Measurements from ENCODE around the gene GALNT13.

Gene GALNT13
- 0 to 0.07 reads per million in 2 donors for total RNA-seq

DNA sequence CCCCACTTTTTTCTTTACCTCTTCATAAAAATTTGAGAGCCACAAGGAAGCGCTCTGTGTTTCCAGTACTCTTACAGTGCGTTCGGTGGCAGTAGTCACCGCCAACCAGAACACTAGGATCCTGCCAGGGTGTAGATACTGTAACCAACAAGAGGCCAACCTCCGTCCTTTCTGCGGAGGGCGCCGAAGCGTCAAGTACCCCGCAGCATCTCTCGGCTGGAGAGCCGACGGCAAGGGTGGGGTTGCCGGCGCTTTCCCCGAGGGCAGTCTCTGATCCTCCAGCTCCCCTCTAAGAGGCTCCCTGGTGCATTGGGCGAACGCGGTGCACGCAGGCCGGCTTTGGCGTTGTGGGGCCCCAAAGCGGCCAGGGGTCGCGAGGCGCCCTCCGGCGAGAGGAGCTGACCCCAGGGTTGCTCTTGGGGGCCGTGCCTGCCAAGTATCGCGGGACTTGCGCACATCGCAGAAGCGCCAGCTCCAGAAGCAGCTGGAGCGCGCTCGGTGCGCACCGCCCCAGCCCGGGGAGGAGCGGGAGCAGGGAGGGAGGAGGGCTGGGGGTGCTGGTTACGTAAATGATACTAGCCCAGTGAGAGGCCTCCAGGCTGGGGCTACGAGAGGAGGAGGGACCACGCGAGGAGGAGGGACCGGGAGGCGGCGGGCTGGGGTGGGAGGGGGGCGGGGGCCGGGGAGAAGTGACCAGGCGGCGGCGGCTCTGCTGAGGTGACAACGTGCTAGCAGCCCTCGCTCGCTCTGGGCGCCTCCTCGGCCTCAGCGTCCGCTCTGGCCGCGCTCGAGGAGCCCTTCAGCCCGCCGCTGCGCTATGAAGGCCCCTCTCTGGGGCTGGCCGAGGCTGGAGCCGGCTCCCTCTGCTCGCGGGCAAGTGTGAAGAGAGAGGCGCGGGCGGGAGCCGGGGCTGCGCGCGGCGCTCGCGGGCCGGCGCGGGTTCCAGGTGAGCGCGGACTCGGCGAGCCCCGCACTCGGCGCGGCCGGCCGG is at the start of gene GALNT13:
Gene GALNT13, plus strand, starts transcription at position 692 of the 991 bp plus-strand sequence.
- no peak for DNase-seq

DNA sequence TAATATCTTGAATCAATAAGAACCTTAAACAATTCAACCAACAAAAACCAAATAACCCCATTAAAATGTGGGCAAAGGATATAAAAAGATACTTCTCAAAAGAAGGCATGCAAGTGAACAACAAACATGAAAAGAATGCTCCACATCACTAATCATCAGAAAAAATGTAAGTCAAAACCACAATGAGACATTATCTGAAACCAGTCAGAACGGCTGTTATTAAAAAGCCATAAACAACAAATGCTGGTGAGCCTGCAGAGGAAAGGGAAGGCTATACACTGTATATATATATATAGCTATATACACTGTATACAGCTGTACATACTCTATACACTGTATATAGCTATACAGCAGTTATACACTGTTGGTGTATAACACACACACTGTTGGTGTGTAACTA is 47.8 kb upstream of the GALNT13 start:
- DNase-seq = no peak

DNA sequence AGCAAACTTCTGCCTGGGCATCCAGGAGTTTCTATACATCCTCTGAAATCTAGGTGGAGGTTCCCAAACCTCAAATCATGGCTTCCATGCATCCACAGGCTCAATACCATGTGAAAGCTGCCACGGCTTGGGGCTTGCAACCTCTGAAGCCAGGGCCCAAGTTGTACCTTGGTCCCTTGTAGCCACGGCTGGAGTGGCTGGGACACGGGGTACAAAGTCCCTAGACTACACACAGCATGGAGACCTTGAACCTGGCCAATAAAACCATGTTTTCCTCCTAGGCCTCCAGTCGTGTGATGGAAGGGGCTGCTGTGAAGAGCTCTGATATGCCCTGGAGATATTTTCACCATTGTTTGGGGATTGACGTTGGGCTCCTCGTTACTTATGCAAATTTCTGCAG is 43.4 kb upstream of the GALNT13 start:
- no peak for DNase-seq

DNA sequence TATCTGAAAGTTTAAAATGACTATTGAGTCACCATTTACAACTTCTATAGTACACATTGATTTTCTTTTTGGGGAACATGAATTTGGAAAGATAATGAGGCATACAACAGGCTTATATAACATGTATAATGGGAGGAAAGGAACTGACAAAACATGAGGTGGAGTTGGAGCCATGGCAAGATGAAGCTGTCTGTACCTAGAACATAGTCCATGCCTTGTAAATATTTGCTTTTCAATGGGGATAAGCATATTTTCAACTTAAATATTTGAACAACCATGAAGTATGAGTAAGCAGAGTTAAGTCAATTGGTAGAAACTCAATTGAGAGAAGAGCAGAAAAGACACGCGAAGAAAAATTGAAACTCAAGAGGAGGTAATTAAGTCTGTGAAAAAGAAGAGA is 37.1 kb upstream of the GALNT13 start:
- no peak for DNase-seq

DNA sequence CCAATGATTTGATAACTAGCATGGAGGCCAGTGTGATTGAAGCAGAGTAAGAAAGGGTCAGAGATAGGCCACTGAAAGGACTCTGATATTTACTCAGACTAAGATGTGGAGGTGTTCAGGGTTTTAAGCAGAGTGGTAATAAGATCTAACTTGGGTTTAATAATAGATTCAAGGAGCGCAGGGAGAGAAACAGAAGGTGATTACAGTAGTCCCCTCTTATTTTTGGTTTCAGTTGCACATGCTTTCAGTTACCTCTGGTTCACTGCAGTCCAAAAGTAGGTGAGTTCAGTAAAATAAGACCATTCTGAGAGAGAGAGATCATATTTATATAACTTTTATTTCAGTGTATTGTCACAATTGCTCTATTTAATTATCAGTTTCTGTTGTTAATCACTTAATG is 13.5 kb upstream of the GALNT13 start:
- DNase-seq = no peak

DNA sequence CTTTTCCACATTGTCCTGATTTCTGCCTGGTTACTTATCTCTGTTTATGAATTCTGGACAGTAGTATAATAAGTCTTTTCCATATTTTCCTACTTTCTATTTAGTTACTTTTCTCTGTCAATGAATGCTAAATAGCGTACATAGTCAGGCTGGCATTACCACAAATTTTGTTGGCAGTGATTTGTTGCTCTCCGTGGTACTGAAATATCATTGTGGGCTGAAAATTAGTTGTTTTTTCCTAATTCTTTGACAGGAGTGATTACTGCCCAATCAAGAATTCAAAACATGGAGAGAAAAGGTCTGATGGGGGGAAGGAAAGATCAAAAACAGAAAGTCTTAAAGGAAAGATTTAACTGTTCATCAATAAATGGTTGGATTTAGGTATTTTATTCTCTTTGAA is 7.7 kb upstream of the GALNT13 start:
- DNase-seq = no peak

DNA sequence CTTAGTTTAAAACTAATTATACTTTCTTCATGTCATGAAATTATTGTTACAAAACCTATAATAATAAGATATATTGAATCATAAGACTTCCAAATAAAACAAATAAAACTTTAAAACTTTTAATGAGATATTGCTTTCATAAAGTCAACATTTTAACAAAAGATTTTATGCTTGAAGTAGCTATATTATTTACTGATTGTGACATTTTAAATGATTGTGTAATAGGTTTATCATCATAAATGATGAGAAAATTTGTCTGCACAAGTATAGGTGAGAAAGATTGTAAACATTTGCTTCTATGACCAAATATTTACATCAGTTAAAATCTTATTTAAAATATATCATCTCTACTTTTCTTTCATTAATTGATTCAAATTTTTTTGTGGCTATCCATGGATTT is 5.1 kb upstream of the GALNT13 start:
- no peak for DNase-seq

DNA sequence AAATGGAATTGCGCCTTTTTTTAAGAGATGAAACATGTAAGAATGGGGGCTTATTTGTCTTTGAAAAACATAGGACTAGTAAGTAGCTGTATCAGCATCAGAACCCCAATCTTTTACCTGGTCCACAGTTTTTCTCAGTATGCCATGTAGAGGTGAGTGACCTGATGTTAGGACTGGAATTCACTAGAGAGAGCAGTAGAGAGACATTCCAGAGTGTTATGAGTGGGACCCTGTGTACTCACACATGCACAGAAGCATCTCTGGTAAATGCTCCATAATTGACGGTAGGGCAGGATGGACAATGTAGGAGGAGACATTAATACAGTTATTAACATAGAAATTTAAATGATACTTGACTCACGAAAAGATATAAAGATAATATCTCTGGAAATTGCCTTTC is 1.4 kb upstream of the GALNT13 start:
- DNase-seq = no peak

DNA sequence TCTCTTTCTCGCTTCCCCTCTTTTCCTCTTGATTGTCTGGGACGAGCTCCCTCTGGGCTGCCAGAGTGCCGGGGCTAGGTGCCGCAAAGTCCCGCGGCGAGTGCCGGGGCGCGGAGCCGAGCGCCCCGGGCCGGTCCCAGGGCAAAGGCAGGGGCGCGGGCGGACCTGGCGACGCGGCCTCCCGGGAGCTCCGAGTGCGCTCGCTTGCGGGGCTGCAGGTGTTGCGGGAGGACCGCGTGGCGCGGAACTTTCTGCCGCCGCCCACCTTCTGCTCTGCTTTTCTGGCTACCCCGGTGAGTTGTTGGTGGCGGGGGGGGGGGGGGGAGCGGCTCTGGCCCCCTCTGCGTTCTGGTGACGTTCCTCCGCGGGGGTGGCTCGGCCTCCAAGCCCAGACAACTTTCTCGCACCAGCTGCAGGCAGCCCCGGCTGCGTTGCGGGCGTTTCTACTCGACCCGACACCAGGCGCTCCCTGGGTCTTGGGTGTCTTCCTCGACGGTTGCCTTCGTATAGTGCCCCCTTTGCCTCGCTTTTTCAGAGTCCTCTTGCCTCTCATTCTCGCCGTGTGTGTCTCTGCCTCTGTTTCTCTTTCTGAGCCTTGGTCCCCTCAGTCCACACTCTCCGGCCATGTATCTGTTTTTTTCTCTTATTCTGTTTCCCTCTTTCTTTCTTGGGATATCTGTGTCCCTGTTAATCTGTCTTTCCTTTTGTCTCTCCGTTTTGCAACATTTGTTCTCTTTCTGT is 759 bp downstream of the GALNT13 start:
- DNase-seq = no peak

DNA sequence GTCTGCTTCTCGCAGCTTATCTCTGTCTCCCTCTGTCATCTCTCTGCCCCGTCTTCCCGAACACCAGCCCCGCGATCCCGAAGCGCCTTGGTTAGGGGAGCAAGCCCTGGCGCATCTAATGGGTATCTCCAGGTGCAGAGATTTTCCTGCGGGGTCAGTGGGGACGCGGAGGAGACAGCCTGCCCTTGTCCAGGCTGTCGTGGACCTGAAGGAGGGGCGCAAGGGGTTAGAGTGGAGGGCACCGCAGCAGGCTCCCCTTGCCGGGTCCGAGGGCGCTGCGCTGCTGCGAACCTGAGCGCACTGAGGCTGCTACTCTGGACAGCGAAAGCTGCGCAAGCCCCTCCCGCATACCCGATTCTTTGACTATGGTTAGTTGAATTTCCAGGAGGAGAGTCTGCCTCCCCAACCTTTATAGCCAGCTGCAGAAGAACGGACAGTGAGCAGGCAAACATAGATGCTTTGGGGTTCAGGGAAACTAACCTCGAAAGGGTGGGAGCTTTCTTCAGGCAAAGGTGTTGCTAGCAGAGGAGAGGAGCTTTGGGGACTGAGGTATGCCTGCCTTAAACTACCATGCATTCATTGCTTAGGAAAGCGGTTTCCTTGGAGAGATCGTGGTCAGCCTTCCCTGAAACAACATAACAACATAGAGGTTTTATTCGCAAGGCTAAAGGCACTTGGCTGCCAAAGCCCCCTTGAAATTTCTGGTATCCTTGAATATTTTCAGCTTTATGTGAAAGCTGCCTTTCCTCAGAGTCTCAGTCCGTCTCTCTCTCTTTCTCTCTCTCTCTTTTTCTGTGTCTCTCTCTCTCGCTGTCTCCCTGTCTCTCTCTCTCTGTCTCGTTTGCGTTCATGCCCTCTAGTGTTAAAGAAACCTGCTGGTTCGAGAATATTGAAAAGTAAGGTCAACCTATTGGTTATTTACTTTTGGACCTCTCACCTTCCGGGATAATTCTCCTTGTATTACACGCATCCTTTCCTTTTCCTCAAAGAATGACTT is 1.6 kb downstream of the GALNT13 start:
- DNase-seq = no peak

DNA sequence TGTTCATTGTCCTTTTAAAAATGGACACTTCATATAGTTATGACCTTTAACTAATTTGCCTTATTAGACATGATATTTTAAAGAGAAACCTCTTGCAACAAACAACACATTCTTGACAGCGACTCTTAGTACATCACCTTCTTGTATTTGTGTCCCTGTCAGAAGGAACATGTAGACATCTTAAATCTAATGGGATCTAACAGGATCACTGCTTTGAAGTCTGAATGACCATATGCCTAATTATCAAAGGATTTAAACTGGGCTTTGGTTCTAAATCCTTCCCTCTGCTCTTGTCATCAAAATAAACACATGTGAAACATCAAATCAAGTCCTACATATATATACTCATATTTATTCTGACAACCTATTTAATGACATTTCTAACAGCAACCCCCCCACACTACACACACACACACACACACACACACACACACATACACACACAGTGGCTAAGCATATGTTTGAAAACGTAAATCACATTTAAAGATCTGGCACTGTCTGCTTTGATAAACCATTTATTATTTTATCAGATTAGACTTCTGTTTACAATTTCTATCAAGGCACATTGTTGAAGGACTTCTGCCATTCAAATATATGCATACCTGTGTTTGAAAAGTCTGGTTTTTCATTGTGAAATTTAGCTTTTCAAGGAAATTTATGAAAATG is 4.2 kb downstream of the GALNT13 start:
- DNase-seq = no peak

DNA sequence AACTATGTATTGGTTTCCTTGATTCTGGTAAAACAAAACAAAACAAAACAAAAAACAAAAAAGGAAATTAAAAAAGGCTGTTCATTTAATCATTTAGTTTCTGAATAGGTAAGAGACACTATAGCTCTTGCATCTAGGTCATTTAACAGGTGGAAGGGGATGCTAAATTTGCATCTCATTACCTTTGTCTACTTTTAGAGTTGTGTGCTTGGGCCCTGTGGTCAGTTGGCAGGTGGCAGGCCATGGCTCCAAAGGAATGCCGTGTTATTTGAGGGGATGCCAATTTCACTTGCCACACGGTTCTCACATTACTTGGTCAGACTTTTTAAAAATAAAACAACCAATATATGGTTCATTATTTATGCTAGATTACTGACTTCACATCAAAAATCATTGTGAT is 9.2 kb downstream of the GALNT13 start:
- DNase-seq = no peak

DNA sequence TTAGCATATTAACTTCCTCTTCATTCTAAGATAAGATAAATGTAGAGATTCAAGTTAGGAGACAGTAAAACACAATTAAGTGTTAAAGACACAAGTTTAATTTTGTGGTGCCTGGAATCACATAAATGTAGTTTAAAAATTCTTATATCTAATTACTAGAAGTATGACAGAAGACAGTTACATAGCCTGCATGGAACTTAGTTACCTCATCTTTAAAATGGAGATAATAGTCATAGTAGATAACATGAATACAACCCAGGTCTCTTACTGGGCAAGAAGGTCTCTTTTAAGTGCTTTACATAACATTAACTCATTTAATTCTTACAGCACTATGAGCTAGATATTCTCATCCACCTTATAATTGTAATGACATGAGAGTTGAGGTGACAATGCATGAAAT is 15.1 kb downstream of the GALNT13 start:
- no peak for DNase-seq

DNA sequence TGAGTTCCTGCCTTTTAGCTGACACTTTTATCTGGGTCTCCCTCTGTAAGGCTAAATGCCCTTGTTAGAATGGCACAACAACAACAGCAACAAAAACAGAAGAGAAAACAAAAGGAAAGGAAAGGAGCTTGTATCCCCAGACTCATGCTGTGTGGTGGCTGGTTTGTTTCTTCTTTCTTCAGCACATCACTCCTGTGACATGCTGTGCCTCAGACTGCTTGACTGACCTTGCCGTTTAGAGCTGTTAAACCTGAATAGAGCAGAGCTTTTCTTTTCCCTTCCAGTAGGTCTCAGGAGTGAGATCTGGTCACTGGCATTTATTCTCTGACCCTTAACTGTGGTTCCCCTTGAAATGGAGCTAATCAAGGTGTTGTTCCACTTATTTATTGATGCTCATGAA is 18.9 kb downstream of the GALNT13 start:
- no peak for DNase-seq

DNA sequence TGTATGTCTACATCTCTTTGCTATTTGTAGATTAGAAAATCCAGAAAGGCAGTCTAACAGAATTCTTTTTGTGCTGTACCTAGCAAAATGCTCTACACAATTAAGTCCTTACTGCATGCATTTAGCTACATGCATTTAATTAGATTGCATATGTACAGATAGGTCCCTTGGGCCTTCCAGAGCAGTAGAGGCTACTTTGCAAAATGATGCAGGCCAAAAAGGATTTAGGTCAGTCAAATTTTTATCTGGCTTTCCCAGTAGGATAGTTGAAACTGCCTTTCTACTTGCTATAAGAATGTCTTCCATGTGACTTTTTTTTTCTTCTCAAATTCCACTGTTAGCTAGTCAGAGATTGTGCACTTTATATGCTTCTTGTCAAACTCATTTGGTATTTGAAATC is 19.3 kb downstream of the GALNT13 start:
- no peak for DNase-seq

DNA sequence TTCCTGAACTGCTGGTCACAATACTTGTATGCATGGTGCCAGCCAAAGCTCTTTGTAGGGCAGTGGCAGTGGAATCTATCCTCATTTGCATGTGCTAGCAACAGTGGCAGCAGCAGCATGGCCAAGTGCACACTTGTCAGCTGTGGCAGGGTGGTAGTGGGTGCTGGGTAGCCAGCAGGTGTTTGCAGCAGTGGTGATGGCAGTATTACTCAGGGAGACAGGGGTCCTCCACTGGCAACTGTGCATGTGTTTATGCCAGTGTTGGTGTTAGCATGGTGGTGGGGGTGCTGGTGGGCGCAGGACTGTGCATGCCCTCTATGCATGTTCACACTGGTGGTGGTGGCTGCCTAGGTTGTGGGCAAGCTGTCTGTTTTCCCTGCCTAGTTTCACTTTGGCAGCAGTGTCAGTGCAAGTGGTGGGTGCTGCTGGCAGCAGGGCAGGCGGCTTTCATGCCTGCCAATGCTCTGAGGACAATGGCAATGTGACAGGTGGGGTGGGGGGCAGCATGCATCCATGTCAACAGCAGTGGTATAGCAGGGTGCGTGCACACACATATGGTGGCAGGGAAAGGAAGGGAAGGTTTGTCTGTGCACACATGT is 41.2 kb downstream of the GALNT13 start:
- DNase-seq = no peak

DNA sequence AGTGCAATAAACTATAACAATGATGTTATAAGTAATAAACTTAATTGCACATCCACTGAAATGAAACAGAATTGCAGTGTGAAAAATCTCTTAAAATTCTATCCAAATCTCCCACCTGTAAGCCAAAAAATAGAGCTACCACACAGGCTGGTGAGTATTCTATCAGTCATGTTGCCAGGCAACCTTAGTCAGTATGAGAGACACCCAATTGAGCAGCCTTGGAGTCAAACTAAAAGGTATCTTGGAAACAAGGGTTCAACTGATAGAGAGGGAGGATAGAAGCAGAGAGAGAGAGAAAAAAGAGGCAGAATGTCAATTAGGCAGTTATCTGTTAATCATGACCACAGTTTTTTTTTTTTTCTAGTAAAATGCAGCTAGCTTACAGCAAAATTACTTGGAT is 45.8 kb downstream of the GALNT13 start:
- no peak for DNase-seq

DNA sequence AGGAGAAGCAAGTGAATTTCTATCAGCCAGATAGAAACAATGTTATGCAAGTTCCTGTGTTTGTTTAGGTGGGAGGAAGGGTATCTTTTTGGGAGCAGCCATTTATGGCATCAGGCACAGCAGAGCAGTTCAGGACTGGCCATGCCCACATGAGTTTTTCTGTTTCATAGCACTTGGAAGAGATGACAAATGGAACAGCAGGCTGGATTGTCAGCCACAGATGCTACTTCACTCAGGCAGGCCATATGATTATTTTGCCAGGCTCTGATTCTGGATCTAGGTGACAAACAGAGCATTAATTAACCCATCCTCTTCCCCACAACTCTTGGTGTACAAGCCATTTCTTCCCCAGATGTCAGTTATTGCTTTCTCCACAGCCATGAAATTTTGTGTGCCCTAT is 63.8 kb downstream of the GALNT13 start:
- no peak for DNase-seq

DNA sequence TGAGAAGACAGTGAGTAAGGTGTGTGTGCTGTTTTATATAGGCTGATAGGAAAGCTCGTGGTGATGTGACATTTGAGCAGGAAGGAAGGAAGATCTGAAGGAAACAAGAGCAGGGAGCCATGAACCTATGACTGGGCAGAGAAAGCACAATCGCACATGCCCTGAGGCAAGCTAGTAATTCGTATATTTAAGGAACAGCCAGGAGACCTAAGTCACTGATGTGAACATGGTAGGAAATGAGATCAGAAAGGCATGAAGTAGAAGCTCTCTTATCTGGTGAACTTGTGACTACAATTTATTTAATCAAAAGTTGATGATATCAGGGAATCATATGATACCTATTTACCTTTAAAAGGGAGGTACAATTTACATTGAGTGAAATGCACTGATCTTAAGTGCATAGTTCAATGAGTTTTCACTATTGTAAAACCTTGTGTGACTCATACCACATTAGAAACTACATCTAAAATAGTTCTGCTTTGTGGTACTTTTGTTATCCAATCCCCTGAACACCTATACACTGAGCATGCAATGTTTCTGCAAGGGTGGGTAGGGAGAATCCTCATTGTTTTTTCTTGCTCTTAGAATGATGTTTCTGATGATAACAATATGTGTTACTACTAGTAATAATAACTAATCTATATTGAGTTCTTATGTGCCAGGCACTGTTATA is 67.5 kb downstream of the GALNT13 start:
- no peak for DNase-seq

DNA sequence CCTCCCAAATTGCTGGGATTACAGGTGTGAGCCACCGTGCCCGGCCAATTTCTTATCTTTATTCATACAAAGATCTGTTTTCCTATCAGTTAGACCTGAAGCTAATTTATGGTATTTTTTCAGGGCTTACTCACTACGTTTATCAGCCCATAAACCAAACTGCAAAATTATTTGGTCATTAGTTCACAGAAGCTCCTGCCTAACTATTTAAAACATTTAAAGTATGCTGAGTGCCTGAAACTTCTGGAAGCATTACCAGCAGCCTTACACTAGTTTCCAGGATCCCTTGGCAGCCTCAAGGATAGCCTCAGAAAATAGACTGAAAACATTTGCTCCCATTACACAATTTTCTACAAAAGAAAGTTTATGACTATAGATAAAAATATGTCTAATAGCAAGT is 68.8 kb downstream of the GALNT13 start:
- no peak for DNase-seq

DNA sequence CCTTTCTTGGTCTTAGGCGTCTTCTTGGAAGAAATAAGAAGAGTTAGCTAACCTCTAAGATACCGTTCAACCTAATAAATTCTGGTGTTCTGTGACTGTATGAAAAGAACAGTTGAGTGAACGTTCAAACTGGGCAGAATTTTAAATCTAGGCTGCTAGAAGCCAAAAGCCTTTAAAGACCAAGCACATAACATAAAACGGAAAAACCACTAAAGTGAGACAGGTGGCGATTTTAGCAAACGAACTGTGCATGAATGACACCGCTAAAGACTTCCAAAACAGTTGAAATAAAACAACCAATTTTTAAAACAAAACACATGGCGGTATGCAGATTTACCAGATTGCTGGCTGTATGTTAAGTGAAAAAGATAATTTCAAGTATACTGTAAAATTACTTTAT is 73.1 kb downstream of the GALNT13 start:
- no peak for DNase-seq
